ENCODE measurements around the gene PRKCB.

The PRKCB gene

DNA sequence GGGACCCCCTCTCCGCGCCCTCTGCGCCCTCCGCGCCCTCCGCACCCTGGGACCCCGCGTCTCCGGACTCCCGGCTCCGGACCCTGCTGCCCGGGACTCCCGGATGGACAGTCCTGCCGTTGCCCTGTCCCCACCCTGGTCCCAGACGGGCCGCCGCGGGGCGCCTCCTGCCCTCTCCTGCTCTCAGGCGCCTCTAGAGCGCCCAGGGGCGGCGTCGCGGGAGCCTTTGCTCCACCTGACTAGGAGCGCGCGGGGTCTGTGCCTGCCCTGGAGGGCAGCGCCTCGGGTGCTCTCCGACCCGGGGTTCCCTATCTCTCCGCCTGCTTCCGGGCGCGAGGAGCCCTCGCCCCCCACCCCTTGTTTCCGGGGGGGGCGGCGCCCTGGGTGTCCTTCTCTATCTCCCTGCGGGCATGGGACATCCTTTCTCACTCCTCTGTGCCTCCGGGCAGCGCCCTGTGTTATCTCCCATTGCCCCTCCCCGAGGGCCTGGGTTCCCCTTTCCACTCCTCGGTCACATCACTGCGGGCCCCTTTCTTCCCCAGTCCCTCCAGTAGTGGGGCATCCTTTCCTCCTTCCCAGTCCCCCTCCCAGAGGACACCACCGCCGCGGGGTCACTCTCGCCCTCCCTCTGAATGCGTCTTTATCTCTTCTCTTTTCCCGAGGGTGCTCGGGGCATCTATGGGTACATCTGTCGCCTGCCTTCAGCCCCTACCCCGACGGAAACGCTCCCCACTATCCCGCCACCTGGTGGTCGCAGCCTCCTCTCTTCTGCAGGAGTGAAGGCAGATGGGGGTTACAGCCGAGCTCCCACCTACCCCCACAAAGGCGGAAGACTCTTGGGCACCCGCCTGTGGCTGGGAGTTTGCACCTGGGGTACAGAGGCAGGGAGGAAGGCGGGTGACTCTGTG, 875 bp downstream of the PRKCB start:
- peak; percentile 86 for DNase-seq

GRCh38 chr16:23837553-23838308, 1.9 kb downstream of the PRKCB start:
- DNase-seq = peak in 1 of 2 experiments; percentile 29

DNA sequence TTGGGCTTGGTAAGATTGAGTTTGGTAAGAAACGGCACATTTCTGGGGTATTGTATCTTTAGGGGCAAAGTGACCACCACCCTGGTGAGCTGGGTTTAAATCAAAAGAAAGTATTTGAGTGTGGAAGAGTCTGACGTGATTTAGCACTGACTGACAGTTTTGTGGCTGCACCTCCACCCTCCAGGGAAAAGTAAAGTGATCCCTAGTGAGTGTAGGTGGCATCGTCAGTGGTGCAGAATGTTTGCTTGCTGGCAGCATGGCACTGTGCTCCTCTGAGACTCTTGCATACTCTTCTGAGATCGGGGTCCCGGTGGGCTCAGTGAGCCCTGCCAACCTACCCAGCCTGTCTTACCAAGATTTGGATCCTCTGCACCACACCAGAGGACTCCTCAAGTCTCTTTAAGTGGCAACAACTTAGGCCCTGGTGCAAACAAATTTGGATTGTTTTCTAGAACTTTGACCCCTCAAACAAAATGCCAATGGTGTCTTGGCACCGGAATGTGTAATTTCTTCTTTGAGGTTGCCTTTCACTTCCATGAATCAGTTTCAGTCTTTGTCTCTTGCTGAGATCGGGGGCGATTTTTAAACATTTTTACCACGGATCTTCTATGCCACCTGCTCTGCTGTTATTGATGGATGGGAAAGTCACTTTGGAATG, 2.8 kb downstream of the PRKCB start:
- DNase-seq = no peak

DNA sequence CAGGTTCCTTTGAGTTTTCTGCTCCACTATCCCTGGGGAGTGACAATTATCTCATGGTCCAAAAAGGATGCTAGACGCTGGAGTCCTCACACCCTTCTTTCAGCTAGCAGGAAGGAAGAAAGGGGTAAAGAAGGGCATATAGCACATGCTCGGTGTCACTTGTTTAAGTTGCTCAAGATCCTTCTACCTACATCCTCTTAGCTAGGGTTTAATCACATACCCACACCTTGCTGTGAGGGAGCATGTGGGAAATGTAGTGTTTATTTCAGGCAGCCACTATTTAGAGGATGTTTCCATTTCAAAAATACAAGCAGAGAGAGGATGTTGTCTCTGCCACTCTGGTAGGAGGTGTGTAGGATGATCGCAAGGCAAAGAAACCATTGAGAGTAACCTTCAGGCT, 4.5 kb downstream of the PRKCB start:
- no peak for DNase-seq

DNA sequence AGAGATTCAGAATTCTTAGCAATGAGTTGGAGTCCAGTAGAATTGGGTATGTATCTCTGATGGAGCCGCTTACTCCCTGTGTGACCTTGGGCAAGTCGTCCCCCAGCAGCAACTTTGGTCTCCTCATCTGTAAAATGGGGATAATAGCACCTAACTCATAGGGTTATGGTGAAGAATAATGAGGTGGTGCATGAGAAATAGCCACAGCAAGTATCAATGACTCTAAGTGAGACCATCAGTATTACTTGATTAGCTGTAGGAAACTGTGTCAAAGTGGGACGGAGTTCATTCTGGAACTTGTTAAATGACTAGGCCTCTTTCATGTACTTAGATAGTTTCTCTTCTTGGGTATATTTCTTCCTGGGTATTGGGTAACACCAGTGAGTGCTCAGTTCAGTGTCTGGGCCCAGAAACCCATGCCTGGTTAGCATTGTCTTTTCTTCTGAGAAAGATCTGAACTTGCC, 6.4 kb downstream of the PRKCB start:
- DNase-seq = no peak

DNA sequence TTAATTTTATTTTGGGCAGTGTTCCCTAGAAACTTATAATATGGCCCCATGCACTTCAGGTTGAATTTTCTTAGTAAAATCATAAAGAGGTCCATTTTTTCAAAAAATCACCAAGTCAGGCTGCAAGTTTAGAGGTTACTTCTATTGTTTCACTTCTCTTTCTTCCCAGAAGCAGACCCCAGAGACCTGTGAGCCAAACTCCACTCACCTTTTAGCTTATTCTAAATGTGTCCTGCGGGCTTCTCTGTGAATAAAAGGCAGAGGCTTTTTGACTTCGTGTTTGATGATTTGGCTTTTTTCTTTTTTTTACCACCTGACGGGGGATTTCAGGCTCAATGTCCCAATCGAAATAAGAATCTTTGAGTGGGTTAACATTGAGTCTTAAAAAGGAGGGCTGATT, 7.4 kb downstream of the PRKCB start:
- no peak for DNase-seq

DNA sequence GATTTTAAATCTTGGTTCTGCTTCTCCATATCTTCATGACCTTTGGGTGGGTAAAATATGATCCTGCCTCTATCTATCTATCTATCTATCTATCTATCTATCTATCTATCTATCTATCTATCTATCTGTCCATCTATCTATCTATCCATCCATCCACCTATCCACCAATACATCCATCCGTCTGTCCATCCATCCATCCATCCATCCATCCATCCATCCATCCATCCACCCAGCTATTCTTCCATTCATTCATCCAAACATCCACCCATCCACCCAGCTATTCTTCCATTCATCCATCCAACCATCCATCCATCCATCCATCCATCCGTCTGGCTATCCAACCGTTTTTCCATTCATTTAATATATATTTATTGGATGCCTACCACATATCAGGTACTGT, 11.5 kb downstream of the PRKCB start:
- no peak for DNase-seq

DNA sequence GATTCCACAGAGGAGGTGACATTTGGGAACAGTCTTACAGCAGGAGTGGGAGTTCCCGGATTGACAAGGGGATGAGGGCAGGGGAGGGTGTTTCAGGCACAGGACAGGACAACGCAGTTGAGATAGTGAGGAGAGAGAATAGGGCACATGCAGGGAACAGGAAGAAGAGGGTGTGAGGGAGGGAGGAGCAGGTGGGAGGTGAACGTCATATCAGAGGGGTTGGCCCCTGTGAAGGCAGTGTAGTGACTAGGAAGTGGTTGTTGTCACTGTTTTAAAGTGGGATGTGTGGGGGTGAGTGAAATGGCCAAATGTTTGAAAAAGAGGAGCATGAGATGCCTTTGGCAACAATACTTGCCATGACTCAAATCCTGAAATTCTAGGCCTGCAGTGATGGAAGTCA, 12.2 kb downstream of the PRKCB start:
- DNase-seq = no peak

- no peak for DNase-seq
Observed at GRCh38 chr16:23848958-23849357, 13.2 kb downstream of the PRKCB start.

GRCh38 chr16:23852794-23853562, 17.2 kb downstream of the PRKCB start:
- DNase-seq = peak; percentile 30 to 38

GRCh38 chr16:23855010-23855409, 19.2 kb downstream of the PRKCB start:
- peak; percentile 37 to 52 for DNase-seq

DNA sequence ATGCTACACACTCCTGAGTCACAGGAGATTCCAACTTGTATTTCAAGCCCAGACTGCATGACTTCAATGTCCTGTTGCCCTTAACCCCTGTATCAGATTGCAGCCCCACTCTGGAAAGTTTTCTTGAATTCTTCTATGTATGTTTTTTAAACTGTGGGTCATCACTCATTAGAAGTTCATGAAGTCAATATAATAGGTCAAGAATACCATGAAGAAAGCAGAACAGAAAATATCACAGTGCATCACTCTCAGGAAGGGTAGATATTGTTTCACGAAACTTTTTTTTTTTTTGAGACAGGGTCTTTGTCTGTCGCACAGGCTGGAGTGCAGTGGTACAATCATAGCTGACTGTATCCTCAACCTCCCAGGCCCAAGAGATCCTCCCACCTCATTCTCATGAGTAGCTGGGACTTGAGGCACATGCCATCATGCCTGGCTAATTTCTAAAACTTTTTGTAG, 20.5 kb downstream of the PRKCB start:
- DNase-seq = no peak

DNA sequence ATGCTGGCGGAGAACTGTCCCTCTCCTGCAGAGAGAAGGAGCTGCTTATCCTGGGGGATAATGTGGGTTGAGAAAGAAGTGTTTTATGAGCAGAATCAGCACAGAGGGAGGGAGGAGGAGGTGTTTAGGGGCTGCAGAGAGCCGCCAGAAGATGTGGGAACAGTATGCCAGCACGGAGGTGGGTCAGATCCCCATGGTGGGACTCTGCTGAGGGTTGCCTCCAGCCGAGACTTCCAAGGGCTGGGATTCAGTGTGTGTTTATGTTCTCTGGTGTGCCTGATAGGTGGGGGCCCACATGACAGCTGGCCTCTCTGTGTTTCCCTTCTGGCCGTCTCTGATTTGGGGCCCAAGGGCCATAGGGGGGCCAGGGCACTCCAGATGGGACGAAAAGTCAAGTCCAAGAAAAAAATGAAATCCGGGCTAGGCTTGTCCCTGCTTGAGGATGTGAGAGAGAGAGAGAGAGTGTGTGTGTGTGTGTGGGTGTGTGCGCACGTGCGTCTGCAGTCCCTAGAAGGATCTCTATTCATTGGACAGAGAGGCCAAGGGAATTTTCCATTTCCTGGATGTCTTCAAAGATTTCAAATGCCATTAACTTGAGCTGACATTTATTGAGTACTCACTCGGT, 21.6 kb downstream of the PRKCB start:
- no peak for DNase-seq

DNA sequence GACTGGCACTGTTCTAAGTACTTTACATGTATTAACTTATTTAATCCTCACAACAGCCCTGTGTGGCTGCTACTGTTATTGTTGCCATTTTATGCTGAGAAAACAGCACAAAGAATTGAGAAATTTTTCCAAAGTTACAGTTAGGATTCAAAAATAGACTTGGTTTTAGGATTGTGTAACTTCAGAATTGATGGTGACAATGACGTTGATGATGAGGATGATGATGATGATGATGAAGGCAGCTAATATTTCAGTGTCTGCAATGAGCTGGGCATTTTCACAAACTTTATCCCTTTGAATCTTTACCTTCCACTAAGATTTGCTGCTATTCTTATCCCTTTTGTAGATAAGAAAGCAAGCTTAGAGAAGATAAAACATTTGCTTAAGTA, 22.1 kb downstream of the PRKCB start:
- DNase-seq = no peak

- peak; percentile 72 to 80 for DNase-seq
Observed at GRCh38 chr16:23858542-23858941, 22.8 kb downstream of the PRKCB start.

DNA sequence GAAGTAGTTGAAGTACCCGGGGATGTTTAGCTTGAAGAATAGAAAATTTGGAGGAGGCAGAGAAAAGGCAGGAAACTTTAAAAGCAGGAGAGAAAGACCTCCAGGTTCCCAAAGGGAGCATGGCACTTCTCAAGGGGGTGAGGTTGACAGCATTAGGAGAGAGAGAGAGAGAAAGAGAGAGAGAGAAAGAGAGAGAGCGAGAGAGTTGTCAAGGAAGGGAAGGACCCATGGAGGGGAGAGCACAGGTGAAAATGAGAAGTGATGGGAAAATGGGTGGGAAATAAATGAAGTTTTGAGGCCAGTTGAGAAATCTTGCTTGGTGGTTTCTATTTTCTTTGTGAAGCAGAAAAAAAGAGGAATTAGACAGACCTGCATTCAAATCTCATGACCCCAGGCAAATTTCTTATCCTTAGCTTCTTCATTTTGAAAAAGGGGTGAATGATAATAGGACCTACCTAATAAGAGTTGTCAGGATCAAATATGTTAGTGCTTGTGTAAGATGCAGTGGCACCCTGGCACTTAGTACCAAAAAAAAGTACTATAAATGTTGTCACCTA, 24.0 kb downstream of the PRKCB start:
- DNase-seq = peak; percentile 78 to 81

GRCh38 chr16:23861874-23862273, 26.1 kb downstream of the PRKCB start:
- no peak for DNase-seq

GRCh38 chr16:23862556-23862955, 26.8 kb downstream of the PRKCB start:
- DNase-seq = no peak

DNA sequence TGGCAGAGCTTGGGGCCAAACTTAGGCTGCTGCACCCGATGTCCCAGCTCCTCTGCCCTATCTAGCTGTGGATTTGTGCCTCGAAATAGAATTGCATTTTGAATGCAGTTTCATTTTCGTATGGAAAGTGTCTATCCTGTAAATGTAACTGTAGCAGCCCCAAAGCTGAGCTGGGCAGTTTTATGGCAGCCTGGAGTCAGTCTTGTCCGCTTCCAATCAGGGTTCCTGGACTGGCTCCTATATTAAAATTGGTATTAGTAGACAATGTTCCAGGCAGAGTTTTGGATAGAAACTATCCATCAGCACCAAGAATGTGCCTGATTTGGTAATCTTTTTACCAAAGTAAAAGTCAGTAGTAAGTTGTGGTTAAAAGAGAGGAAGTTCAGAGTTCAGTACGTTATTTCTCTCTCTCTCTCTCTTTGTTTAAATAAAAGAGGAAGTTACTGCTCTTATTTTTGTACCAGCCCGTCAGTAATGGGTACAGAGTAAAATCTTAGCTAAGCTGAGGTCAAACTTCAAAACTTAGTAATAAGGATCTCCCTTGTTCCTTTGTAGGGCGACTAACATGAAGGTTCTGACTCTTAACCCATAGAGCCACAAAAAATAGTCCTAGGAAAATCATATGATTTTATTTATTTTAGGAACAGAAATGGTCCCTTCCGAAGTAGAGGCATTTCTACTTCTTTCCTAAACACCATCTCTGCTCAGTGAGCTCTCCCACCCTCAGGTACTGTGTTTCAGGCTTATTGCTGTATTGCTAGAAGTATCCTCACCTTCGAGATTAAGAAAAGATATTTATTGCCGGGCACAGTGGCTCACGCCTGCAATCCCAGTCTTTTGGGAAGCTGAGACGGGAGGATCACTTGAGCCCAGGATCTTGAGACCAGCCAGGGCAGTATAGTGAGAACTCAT, 28.0 kb downstream of the PRKCB start:
- peak; percentile 96 to 98 for DNase-seq

GRCh38 chr16:23865853-23866252, 30.1 kb downstream of the PRKCB start:
- no peak for DNase-seq

DNA sequence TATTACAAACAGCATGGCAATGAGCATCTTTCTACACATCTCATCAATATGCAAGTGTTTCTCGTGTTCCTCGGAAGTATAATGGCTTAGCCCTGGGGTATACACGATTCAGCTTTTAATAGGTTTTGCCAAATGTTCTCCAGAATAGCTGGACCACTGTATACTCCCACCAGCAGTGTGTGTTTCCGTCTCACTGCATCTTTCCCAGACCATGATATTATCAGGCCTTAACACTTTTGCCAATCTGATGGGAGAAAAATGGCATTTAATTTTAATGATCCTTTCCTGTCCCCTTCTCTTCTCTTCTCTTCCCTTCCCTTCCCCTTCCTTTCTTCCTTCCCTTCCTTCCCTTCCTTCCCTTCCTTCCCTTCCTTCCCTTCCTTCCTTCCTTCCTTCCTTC, 30.8 kb downstream of the PRKCB start:
- DNase-seq = no peak

Data from AML-193 (cell line).